GM19467 (cell line): Measurements from ENCODE around the gene MARK1.

Source experiments
- ATAC-seq: cut with Tn5 transposase; IDR thresholded peaks from one replicate; pipeline ENCODE4 v1.9.1; 2021; ENCODE audit warnings: mild to moderate bottlenecking, moderate library complexity; ENCODE audit not compliant: unreplicated experiment

The MARK1 gene

DNA sequence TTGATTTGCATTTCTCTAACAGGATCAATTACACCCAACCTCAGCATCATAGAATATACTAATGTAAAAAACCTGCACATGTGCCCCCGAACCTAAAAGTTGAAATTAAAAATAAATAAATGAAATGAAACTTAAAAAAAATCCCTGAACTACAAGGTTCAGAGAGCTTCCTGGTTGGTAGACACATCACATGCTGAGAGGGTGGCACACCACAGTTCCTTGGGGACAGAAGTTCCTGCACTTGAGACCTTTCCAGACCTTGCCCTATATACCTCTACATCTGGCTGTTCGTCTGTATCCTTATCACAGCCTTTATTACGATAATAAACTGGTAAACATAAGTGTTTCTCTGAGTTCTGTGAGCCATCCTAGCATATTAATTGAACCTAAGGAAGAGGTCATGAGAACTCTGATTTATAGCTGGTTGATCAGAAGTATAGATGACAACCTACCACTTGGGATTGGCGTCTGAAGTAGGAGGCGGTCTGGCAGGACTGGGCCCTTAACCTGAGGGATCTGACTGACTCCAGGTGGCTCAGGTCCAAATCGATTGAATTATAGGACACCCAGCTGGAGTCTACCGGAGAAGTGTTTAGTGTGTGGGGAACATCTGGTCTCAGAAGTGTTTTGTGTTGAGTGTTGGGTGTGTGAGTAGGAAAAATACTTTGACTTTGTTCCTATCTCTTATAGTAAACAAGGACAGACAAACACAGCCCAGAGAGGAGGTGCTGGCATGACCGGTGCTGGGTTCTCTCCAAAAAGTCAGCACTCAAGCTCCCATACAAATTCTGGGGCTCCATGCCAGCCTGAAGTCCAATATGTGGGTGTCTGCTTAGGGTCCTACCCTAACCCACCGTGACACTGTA is 181.2 kb downstream of the MARK1 start:
- ATAC-seq, result no peak

GRCh38 chr1:220710333-220710732 is 182.4 kb downstream of the MARK1 start:
- no peak for ATAC-seq

DNA sequence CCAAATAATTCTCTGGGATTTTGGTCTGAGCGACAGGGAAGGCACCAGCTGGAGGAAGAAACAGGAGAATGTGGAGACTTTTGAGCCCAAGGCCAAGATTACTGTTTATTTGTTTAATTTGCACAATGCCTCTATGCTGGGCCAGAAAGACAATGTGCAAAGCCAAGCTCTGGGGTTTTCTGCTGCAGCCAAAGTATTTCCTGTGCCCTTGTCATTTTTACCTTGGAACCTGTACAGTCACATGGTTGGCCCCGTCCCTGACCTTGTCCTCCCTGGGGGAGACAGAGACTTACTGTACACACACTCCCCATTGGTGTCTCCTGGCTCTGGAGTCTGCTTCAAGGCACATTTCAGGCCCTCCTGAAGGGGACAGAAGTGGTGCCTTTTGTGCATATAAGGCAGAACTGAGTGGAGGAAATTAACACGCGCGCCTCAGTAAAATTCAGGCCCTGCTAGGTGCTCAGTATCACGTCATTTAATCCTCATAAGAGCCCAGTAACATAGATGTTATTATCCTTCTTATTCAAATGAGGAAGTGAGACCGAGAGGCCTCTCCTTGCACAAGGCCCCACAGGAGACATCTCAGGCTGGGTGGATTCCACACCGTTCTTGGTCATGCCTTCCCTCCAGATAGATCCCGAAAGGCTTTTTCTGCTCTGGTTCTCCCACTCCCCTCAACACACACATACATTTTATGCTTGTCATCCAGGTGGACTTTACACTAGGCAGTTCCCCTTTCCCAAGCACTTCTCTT is 183.3 kb downstream of the MARK1 start:
- ATAC-seq, result peak; percentile 81
